ENCODE results near the gene LCN15.
"Not testable (repeated sequence)": the region's sequence is repeated elsewhere in the genome, so short reads cannot be mapped to it uniquely, and the experiment has no call there.

Gene LCN15

DNA sequence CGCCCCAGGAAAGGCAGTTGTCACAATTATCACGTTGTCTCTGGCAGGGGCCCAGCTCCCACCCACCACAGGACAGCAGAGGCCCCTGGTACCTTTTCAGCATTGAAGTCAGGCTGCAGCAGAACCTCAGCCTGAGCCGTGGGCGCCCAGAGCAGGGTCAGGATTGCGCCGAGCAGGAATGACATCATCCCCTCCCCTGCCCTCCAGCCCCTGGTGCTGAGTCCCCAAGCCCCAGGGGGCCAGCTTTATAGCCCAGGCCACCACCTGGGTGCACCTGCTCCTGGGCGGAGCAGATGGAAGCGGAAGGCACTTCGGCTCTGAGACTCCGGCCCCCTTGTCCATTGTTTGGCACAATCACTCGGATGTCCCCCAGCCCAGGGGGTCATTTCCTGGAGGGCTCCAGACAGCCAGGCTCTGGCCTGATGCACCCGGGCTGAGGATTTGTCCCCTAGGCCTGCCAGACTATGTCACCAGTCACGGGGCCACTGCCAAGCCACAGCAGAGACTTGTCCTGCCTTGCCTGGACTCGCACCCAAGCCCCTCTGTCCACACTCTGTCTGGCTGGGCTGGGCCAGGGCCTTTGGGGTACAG, at the start of gene LCN15:
Gene LCN15 (minus strand): TSS at position 218 of the 591 bp plus-strand sequence. CDS start 30 bp downstream, at position 188.
- no peak for DNase-seq (ENCODE audit: low read depth)

DNA sequence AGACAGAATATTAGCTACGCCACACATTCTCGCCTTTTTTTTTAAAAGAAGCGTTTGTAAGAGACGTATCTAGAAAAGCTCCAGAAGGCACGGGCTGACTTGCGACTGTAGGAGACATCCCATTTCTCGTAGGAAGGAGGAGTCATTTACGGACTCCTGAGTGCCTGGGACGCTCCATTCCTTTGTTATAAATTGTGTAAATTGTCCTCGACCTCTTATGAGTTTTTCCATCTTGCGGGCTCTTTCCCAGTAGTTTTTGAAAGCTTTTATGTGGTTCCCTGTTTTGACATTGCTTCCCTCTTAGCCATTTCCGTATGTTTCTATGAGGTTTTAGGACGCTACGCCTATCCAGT, 44.5 kb upstream of the LCN15 start:
- DNase-seq (ENCODE audit: low read depth), result no peak

- no peak for DNase-seq (ENCODE audit: low read depth)
These were observed 43.9 kb upstream of the LCN15 start for GRCh38 chr9:136808075-136808805.

DNA sequence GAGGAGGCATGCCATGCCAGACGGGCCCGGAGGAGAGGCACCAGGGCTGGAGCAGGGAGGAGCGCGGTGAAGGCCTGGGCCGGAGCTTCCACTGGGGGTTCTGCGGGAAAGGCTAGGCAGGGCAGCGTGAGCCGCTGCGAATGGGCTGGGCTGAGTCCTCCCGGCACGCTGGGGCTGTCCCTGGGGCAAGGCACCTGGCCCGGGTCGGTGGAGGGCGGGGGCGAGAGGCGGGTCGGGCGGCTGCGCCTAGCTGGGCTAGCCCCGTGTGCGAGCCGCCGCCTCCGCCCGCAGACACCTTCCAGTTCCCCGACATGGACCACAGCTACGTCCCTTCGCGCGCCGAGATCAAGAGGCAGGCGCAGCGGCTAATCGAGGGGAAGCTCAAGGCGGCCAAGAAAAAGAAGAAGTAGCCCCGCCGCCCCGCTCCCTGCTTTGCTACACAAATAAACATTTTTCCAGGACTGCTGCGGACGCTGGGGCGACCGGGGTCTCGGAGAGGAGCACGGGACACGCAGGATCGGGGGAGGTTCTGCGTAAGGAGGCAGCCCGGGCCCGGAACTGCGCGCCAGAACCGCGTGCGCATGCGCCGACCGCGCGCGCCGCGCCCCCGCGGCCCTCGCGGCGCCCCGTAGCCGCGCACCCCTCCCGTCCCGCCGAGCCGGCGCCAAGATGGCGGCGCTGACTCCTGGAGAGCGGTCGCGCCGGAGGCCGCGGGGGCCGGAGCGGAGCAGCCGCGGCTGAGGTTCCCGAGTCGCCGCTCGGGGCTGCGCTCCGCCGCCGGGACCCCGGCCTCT, 43.2 kb upstream of the LCN15 start, which contains the start of gene RABL6:
Gene RABL6 (plus strand): TSS at position 668 of the 794 bp plus-strand sequence. CDS start 249 bp downstream, outside the sequence.
- no peak for DNase-seq (ENCODE audit: low read depth)

- DNase-seq (ENCODE audit: low read depth), result no peak
These were observed 42.4 kb upstream of the LCN15 start for GRCh38 chr9:136806631-136807201.

DNA sequence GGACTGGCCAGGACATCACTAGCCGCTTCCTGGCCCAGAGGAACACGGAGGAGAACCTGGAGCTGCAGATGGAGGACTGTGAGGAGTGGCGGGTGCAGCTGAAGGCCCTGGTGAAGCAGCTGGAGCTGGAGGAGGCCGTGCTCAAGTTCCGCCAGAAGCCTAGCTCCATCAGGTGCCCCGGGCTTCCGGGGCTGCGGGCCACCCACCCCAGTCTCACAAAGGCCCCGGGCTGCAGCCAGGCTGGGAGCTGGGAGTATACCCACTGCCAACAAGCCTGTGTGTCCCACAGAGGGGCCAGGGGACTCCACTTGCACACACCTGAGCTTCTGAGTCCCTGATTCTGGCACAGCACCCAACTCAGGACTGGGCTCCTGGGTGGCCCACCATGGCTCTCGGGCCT, 41.7 kb upstream of the LCN15 start:
- no peak for DNase-seq (ENCODE audit: low read depth)

- DNase-seq (ENCODE audit: low read depth), result no peak
These were observed 41.0 kb upstream of the LCN15 start for GRCh38 chr9:136805207-136805740.

DNA sequence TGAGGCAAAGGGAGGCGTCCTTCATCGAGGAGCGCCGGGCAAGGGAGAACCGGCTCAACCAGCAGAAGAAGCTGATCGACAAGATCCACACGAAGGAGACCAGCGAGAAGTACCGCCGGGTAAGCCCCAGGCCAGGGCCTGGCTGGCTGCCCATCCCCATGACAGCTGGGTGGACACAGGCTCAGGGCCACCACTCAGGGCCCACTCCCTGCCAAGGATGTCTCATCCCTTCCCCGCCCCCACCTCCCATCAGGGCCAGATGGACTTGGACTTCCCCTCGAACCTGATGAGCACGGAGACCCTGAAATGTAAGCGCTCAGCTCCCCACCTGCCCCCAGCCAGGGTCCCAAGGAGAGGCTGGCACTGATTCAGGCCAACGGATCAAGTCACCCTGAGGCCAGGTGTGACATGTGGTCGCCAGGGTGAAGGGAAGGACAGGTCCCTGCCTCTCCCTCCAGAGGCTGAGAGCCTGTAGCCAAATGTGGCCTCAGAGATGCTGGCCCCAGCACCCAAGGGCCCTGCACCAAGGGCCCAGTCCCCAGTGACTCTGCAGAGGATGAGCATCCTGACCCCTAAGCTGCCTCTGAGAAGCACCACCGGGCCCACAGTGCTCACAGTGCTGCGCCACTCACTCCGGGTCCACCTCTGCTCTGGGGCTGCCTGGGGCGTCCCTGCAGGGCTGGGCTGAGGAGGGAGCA, 40.3 kb upstream of the LCN15 start:
- DNase-seq (ENCODE audit: low read depth), result no peak

- no peak for DNase-seq (ENCODE audit: low read depth)
These were observed 39.5 kb upstream of the LCN15 start for GRCh38 chr9:136803551-136804508.

GRCh38 chr9:136803009-136803550, 38.8 kb upstream of the LCN15 start:
- DNase-seq (ENCODE audit: low read depth), result not testable (repeated sequence)

- DNase-seq (ENCODE audit: low read depth), result no peak
These were observed 38.0 kb upstream of the LCN15 start for GRCh38 chr9:136802321-136802720.

DNA sequence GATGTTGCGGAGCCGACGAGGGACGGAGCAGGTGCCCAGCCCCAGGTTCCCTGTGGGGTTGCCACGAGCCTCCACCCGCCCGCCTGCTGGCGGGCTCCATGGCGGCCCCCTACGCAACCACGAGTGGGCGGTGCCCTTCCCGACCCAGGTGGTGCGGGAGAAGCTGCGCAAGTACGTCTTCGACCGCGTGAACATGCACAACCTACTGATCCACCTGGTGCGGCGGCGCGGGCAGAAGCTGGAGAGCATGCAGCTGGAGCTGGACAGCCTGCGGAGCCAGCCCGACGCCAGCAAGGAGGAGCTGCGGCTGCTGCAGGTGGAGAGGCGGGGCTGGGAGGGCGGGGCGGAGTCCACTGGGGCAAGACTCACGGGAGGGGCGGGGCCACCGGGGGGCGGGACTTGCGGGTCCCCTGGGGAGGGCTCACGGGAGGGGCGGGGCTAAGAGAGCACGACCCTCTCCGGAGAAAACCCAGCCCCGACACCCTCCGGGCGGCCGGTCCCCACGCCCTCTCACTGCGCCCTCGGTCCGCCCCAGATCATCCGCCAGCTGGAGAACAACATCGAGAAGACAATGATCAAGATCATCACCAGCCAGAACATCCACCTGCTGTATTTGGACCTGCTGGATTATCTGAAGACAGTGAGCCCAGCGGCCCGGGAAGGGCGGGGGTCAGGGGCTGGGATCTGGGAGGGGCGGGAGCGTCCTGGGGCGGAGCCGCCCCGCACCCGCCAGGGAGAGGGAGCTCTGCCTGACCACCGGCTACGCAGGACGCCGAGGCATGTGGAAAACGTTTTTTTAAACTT, 35.7 kb upstream of the LCN15 start:
- DNase-seq (ENCODE audit: low read depth), result no peak

GRCh38 chr9:136799079-136799853, 34.9 kb upstream of the LCN15 start:
- no peak for DNase-seq (ENCODE audit: low read depth)

DNA sequence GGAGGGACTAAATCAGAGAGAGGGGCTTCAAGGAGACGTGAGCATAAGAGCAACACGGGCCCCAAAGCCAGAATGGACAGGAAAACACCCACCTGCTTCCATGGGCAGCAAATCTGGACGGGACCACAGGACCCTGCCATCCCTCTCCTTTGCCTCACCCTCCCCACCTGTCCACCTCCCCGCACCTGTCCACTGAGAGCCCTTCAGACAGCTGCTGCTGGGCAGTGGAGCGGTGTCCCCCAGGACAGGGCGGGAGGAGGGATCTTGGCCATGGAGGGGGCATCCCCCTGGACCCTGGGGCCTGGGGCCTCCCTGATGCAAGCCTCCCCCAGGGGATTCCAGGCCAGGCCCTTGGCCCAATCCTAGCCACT, 34.4 kb upstream of the LCN15 start:
- DNase-seq (ENCODE audit: low read depth), result no peak

- not testable (repeated sequence) for DNase-seq (ENCODE audit: low read depth)
These were observed 32.5 kb upstream of the LCN15 start for GRCh38 chr9:136796775-136797347.

DNA sequence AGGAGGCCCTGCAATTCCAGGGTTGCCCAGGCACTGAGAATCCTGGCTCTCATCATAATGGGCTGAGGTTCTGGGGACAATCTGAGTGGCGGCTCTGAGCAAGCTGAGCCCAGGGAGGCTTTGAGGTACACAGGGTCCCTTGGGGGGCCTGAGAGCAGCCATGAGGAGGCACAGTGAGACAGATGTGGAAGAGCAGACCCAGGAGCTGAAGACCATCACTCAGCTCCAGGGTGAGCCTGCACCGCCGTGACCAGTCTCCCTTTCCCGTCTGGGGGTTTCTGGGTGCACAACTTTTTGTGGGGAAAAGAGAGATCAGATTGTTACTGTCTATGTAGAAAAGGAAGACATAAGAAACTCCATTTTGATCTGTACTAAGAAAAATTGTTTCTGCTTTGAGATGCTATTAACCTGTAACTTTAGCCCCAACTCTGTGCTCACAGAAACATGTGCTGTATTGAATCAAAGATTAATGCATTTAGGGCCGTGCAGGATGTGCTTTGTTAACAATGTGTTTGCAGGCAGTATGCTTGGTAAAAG, 32.0 kb upstream of the LCN15 start, which contains the start of gene CCDC183:
Gene CCDC183 (plus strand): TSS at position 101 of the 537 bp plus-strand sequence. CDS start 60 bp downstream, at position 161.
- DNase-seq (ENCODE audit: low read depth), result no peak

DNA sequence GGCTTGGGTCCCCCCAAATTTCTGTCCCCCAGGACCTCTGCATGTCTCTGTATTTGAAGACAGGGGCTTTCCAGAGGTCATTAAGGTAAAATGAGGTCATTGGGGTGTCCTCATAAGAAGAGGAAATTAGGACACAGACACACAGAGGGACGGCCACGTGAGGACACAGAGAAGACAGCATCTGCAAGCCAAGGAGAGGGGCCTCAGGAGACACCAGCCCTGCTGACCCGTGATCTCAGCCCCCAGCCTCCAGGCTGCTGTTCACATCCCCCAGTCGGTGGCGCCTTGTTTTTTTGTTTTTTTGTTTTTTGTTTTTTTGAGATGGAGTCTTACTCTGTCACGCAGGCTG, 30.7 kb upstream of the LCN15 start:
- no peak for DNase-seq (ENCODE audit: low read depth)
